MV-4-11 (cell line): ENCODE results near the gene ICA1.
A peak's percentile ranks its signal among the peaks of the same experiment; 100 is the strongest.

Experiments
- DNase-seq: peaks from one replicate; lab custom pipeline; 2025; lab: John Stamatoyannopoulos, UW

ICA1 gene

DNA sequence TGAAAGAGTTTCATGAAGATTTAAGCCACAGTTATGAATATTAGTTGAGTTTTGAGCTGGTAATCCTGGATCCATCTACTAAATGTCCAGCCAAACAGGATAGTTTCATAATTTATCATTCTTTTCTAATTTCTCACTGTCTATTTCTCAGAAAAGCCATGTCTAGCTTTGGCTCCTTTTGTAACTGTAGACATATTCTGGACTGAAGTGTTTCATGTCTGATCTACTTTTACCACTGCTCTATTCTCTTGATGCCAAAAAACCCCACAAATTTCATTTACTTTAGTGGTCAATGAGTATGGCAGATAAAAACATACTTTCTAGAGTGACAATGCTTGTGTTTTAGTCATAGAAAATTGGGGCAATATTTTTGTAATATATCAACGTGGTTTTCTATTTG, 61.2 kb downstream of the ICA1 start:
- no peak for DNase-seq

DNA sequence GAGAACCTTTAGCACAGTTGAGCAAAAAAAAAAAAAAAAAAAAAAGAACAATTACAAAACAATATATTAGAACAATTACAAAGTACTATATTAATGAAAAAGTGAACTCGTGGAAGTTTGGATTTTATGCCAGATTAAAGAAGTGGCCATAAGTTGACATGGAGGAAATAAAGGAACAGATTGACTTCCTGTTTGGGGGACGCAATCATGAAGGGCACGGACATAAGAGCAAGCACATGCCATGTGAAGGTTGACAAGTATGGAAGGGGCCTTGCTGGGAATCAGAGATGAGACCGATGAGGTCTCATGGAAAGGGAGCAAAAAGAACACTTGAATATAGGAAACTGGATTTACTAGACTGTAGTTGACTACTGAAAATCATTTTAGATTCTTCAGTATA, 61.7 kb downstream of the ICA1 start:
- DNase-seq: peak; percentile 0

DNA sequence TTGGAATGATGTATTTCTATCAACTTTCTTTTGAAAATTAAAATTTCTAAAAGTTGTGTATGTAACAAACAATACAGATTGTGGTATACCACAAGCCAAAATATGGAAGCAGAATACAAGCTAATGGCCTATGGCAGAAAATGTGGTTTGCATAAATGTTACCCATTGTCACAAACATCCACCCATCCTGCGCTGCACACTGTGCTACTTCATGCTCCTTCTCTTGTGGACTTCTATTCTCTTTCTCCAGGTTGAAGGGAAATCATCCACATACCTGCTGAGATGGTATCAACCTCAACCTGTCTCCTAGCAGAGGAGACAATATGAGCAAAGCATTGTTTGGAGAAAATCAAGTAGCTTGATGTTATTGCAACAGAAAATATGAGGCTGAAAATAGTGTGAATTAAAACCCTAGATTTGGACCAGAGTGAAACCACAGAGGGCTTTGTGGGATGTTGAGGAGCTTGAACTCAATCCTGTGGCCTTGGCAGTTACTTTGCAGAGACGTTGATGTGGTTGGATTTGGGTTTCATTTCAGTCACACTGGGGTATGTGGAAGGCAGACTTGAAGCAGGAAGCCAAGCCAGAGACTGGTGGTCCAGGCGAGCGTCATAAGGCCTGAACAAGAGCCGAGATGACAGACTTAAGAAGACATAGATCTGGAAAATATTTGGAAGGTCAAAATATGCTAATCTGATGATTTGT, 63.8 kb downstream of the ICA1 start:
- DNase-seq: peak; percentile 84

GRCh38 chr7:8192897-8193296, 69.1 kb downstream of the ICA1 start:
- no peak for DNase-seq

GRCh38 chr7:8190119-8190895, 71.7 kb downstream of the ICA1 start:
- peak; percentile 51 for DNase-seq

GRCh38 chr7:8189625-8190024, 72.3 kb downstream of the ICA1 start:
- DNase-seq: no peak

- peak; percentile 76 for DNase-seq
Measured at GRCh38 chr7:8185926-8186683, 75.9 kb downstream of the ICA1 start.

- no peak for DNase-seq
Measured at GRCh38 chr7:8184221-8184620, 77.7 kb downstream of the ICA1 start.

GRCh38 chr7:8179486-8179885, 82.5 kb downstream of the ICA1 start:
- peak; percentile 64 for DNase-seq

DNA sequence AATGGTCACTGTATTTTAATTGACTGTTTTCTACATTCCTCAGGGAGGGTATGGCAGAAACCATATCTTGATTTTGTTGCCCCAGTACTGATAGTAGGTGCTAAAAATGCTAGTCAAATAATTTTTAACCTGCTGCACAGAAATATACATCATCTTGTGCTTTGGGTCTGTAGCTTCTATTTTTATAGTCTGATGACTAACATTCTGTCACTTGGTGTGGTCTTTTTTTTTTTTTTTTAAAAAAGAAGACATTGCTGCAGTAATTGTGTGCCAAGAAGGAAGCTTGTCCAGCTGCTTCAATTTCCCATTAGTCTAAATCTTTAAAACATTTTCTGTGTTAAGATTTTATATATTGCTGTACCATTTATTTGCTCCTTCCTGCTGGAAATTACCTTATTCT, 83.6 kb downstream of the ICA1 start:
- peak; percentile 68 for DNase-seq

DNA sequence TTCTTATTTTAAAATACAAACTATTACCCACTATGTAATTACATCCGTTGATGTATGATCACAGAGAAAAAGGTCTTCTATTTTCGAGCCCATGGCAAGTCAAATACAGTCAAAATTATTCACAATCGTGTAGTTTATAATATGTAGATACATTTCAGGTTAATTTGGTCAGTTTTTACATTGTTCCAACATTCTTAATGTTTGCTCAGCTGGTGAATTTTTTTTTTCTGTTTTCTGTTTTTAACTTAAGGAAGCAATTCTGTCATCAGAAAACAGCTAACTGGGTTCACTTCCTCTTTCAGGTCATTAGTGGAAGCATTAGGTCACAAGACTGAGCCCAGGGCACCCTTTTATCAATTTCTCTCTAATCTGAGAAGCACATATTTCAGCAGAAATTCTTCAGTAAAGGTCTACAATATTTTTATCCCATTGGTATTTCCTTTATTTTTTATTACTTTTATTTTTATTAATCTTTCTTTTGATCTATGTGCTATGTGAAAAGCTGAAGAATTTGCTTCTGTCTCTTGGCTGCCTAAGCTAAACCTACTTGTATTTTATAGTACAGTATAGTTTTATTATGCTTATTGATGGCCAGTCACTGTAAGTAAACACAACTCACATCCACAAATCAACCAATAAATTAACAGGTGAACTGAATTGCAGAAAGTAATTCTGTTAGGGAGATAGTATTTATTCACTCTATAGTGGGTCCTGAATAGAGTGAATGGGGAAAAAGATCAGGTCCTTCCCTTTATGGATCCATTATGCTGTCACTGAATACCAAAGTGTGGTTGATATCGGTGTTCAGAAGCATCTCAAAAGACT, 84.6 kb downstream of the ICA1 start:
- peak; percentile 90 for DNase-seq

GRCh38 chr7:8176370-8177081, 85.4 kb downstream of the ICA1 start:
- DNase-seq: peak; percentile 86

DNA sequence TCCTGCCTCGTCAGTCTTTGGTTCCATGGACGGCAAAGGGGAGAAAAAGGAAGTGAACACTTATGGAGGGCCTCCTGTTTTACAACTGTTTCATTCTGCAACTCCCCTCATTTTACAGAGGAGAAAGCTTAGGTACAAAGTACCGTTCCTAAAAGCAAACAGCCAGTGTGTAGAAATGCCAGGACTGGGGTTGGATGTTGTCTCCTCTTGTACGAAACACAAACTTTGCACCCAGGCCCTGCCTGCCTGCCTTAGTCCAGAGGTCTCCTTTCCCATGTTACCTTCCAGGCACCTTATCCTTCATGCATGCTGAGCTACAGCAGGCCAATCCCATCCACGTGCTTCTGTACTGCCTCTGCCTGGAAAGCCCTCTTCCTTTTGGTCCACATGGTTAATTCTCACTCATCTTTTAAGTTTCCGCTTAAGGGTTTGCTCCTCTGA, 86.0 kb downstream of the ICA1 start:
- peak; percentile 25 for DNase-seq

DNA sequence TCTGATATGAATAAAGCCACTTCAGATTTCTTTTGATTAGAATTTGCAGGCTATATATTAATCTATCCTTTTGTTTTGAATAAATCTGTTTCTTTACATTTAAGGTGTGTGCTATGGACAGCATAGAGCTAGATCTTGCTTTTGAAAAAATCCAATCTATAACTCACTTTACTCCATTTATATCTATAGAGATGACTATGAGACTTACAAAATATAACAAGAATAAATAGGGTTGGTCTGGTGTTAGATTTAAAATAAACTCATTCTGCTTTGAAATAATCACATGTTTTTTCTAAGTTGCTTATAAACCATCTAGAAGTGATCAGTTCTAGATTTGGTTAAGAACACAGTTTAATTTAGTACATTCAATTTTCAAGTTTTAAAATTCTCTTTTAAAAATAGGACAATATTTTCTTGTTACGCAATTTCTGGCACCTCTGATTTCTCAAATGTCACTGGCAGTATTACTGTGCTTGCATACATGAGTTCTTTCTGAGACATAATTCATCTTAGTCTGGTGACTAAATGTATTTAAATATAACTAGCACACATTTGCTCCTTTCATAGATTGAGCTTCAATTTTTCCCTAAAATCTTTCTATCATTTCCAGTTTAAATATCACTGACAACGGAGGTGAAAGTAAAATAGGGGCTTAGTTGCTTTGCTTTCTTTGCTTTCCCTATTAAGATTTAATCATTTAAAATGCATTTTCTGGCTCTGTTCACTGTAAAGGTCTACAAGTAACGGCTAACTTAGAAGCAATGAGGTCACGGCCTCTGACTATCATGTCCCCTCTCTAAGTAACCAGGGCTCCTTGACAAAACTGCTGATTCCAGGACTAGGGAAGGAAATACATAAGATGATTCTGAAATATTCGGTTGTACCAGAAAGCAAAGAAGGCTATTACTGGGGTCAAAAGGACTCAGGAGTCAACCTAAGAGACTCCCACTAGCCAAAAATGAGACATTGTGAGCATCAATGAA, 89.3 kb downstream of the ICA1 start:
- no peak for DNase-seq

GRCh38 chr7:8169171-8169570, 92.8 kb downstream of the ICA1 start:
- DNase-seq: no peak

DNA sequence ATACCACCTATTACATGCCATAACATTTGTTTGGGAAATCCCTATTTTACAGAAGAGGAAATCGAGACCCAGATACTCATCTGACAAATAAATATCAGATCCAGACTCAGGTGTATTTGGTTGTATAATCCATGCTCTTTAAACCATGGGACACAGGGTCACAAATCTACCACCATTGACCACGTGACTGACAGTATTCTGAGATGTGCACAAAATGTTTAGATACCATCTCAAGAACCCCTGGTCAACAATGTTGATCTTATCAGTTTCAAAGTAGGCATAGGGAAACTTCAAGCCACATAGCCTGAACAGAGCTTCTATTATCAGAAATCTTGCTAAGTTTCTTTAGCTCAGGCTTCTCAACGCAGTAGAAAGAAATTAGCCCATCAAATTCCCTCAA, 93.6 kb downstream of the ICA1 start:
- no peak for DNase-seq

DNA sequence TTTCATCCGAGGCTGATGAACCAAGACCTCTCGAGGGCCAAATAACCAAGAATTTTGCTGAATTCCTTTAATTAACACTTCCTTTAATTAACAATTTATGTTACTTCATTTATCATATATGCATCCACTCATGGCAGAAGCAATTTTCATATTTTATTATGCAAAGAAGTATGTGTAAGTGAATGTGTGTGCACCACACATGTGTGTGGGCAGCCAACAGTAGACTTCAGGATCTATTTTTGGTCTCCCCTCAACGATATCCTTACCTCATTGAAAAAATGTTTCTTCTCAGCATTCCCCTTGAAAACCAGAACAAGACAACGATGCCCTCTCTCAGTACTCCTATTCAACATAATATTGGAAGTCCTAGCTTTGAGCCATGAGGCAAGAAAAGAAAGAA, 96.8 kb downstream of the ICA1 start:
- DNase-seq: no peak

- no peak for DNase-seq
Measured at GRCh38 chr7:8162181-8162580, 99.8 kb downstream of the ICA1 start.

DNA sequence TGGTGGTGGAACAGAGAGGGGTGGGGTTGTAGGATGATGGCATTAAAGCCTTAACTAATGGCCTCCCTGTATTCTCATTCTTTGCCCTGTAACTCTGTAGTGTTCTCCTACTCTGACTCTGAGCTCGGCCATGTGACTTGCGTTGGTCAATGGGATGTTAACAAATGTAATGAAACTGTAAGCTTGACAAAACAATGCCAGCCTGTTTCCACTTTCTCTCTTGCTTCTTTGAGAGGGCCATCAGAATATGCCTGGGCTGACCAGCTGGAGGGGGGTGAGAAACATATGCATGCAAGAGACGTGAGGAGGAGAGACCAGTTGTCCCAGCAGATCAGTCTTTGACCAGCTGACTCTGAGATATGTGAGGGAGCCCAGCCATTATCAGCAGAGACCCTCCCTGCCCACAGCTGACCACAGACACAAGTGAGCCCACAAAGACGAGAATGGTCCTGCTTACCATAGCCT, 100.6 kb downstream of the ICA1 start:
- DNase-seq: peak; percentile 46

DNA sequence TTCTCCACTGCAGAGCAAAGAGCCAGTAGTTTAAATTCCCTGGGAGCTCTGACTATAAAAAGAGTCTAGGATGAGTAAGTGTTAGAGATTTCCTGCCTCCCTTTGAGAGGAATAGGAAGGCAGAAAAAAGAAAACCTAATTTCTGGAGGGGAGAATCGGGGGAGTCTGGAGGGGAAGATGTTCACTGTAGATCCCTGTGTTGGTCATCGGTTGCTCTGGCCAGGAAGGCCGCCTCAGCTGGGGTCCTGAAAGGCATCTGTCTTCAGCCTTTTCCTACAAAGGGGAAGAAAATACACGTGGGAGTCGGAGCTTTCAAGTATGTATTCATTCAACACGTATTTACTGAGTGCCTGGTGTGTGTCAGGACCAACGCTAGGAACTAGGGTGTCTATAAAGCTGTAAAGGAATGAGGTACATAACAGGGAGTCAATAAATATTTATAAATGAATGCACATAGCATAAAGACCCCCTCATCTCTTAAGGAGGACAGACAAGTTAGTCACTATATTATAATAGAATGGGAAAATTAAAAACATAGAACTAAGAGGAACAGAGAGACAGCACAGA, 101.1 kb downstream of the ICA1 start:
- DNase-seq: no peak
